Activated CD8-positive, alpha-beta memory T cell treated with anti-CD3 and anti-CD28 coated beads for 24 hours (primary cell): ENCODE measurements around the gene GALNT9.
"Not testable (repeated sequence)": the region's sequence is repeated elsewhere in the genome, so short reads cannot be mapped to it uniquely, and the experiment has no call there.

Experiments
- DNase-seq: peaks from one replicate; pipeline ENCODE4 v3.0.0-alpha.2; 2020

The GALNT9 gene

GRCh38 chr12:132311201-132311915 is 18.0 kb downstream of the GALNT9 start:
- no peak for DNase-seq

GRCh38 chr12:132310181-132311040 is 19.0 kb downstream of the GALNT9 start:
- DNase-seq: no peak

- DNase-seq: no peak
Observed at GRCh38 chr12:132309596-132310086, 19.7 kb downstream of the GALNT9 start.

GRCh38 chr12:132308853-132309595 is 20.4 kb downstream of the GALNT9 start:
- DNase-seq: no peak

- no peak for DNase-seq
Observed at GRCh38 chr12:132307976-132308852, 21.2 kb downstream of the GALNT9 start.

- DNase-seq: no peak
Observed at GRCh38 chr12:132306885-132307191, 22.6 kb downstream of the GALNT9 start.

GRCh38 chr12:132305991-132306884 is 23.2 kb downstream of the GALNT9 start:
- DNase-seq: no peak

- DNase-seq: no peak
Observed at GRCh38 chr12:132305560-132305966, 23.8 kb downstream of the GALNT9 start.

- DNase-seq: not testable (repeated sequence)
Observed at GRCh38 chr12:132304866-132305265, 24.5 kb downstream of the GALNT9 start.

GRCh38 chr12:132303853-132304373 is 25.5 kb downstream of the GALNT9 start:
- not testable (repeated sequence) for DNase-seq

- no peak for DNase-seq
Observed at GRCh38 chr12:132302466-132303358, 26.7 kb downstream of the GALNT9 start.

- DNase-seq: no peak
Observed at GRCh38 chr12:132300789-132301722, 28.3 kb downstream of the GALNT9 start.

- no peak for DNase-seq
Observed at GRCh38 chr12:132296063-132296462, 33.3 kb downstream of the GALNT9 start.

GRCh38 chr12:132295561-132295960 is 33.8 kb downstream of the GALNT9 start:
- not testable (repeated sequence) for DNase-seq

- DNase-seq: no peak
Observed at GRCh38 chr12:132295101-132295526, 34.3 kb downstream of the GALNT9 start.

GRCh38 chr12:132294121-132295034 is 35.0 kb downstream of the GALNT9 start:
- no peak for DNase-seq
